GM19240 (cell line): ENCODE data around the gene ZC3H13.

Experiments
- DNase-seq: peaks from one replicate; pipeline ENCODE4 v3.0.0; 2011; ENCODE audit warnings: low spot score; ENCODE audit not compliant: insufficient read length

Gene ZC3H13, protein sequence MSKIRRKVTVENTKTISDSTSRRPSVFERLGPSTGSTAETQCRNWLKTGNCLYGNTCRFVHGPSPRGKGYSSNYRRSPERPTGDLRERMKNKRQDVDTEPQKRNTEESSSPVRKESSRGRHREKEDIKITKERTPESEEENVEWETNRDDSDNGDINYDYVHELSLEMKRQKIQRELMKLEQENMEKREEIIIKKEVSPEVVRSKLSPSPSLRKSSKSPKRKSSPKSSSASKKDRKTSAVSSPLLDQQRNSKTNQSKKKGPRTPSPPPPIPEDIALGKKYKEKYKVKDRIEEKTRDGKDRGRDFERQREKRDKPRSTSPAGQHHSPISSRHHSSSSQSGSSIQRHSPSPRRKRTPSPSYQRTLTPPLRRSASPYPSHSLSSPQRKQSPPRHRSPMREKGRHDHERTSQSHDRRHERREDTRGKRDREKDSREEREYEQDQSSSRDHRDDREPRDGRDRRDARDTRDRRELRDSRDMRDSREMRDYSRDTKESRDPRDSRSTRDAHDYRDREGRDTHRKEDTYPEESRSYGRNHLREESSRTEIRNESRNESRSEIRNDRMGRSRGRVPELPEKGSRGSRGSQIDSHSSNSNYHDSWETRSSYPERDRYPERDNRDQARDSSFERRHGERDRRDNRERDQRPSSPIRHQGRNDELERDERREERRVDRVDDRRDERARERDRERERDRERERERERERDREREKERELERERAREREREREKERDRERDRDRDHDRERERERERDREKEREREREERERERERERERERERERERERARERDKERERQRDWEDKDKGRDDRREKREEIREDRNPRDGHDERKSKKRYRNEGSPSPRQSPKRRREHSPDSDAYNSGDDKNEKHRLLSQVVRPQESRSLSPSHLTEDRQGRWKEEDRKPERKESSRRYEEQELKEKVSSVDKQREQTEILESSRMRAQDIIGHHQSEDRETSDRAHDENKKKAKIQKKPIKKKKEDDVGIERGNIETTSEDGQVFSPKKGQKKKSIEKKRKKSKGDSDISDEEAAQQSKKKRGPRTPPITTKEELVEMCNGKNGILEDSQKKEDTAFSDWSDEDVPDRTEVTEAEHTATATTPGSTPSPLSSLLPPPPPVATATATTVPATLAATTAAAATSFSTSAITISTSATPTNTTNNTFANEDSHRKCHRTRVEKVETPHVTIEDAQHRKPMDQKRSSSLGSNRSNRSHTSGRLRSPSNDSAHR (N-terminal part only)

DNA sequence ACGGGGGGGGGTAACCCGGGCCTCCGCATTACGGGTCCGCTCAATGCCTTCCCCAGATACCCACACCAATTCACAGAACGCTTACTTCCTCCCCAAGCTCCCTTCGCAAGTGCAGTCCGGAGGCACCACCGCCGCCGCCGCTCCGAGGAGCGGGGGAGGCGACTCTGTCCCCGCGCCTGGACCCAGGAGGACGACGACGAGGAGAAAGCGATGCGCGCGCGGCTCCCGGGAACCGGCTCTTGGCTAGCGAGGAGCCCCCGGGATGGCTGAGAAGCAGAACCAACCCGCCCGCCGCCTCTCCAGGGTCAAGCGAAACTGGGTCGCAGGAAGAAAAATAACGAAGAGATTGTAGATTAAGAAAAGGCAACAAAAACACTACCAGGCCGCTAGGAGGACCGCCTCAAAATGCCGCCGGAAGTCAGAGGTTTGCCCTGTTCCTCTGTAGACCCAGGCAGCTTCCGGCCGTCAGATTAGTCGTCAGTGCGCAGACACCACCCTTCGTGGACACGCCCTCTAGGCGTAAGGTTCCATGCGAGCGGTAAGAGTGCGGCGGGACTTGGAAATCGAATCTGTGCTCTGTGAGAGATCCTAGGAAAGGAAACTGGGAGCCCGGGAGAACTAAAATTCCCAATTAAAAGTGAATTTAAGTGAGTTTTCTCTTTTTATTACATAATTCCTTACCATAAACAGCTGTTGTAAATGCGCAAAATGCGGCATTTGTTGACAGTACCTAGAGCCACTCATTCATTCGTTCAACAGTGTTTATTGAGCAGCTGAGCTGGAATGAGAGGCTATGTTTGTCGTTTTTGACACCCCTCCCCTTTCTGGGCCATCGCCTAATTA is at the start of gene ZC3H13:
ZC3H13 (minus strand) TSS at position 428 of the 843 bp plus-strand sequence. CDS start 7,239 bp downstream, outside the sequence.
- peak; percentile 78 for DNase-seq

- no peak for DNase-seq
Observed at GRCh38 chr13:46102255-46102605, 49.7 kb upstream of the ZC3H13 start.

DNA sequence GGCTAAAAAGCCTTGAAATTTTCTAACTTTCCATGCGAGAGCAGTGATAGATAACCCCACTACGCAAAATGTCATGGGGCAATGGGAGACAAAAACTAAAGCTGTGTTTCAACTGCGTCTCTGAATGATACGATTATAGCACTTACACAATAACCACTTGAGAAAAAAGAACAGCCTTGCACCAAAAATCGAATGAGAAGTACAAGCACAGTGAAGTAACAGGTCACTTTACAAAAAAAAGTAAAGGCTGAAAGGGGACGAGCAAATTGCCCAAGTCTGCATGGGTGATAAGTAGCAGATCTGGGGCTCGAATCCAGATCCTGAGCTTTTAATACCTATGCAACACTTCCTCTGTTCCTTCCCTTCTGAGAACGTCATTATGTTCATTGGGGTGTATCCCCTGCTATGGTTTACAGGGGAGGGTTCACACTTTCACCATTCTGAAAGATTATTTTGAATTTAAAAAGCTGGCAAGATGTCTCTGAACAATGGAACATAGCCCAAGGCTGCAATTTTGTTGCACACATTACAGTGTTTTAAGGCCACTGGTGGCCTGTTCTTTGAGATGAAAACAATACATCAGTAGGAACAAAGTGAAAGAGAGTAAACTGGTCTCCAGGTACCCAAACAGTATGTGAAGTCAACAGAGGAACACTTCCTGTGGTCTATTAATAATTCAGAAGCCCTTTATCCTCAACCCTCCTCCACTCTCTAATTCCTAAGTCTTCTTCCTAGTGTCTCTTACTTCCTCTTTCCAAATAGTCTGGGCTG is 49.1 kb upstream of the ZC3H13 start:
- no peak for DNase-seq

DNA sequence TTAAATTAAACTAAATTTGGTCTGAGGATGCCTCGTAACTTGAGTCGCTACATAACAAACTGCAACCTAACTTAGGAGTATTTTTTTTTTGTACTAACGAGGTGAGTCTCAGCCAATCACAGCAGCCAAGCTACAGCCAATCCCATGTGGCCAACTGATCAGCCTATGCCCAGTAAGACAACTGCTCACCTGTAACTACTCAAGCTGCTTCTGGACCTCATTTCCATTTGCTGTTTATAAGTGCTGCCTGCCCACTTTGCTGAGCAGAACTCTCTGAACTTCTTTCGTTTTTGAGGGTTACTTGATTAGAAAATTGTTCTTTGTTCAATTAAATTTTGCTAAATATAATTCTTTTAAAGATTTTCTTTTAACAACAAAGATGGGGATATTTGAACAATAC is 48.5 kb upstream of the ZC3H13 start:
- DNase-seq, result no peak

GRCh38 chr13:46100191-46100815 is 47.8 kb upstream of the ZC3H13 start:
- DNase-seq, result no peak

DNA sequence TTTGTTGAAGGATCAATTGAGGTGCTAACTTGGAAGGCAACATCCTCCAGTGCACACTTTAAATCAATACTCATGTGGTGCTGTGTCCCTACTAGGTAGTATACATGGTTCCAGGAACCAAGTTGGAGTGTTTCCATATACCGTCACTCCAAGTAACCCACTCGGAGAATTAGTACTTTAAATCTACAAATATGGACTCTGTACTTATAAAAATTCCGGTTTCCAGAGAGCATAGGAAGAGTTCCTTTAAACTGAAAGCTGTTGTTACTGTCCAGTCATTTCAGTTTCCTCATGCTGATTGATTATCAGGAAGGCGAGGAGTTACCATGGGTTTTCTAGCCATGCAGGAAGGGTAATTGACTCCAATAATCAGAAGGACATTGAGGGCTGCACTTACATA is 45.1 kb upstream of the ZC3H13 start:
- DNase-seq, result no peak

DNA sequence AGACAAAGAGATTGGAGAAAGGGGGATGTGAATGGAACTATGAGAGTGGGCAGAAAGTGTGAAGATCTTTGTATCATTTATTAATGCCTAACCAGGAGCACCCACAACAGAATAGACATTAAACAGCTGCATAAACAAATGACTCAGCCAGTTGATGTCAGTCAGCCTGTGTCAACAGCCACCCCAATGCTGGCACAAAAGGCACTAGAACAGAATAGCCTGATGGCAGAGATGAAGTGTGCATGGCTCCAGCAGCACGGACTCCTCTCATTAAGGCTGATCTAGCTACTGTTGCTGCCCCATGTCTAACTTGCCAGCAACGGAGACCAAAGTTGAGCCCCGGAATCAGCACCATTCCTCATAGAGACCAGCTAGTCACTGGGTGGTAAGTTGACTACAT is 44.5 kb upstream of the ZC3H13 start:
- DNase-seq, result no peak

DNA sequence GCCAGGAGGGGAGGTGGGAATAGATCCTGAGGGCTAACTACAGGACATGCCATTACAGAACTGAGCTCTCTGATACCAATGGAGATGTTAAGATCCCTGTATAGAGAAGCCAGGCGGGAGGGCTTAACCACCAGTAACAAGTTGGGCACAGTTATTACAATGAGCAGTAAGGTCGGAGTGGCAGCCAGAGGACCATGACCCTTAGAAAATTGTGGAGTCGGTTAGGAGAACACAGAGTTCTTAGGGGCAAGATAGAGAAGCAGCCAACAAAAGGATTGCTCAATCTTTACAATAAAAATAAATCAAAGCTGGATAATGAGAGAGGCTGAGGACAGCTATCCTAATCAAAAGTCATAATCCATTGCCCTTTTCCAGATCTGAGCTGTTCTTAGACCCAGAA is 41.9 kb upstream of the ZC3H13 start:
- no peak for DNase-seq

- DNase-seq, result no peak
Observed at GRCh38 chr13:46088821-46089562, 36.4 kb upstream of the ZC3H13 start.

DNA sequence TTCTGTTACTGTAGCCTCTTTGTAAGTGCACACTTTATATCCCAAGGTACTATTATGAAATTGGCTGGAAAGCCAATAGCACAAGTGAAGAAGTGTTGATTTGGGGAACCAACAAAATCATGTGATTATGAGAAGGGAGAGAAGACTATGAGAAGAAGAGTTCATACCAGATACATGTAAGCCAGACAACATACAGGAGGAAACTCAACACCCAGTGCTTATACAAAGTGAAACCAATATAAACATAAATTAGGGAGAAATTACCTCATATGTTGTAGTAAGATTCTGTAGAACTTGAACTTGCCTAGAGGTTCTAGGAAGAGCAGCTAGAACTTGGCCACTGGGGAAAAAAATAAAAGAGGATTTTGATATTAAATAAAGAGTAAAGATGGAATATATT is 34.9 kb upstream of the ZC3H13 start:
- no peak for DNase-seq

- DNase-seq, result no peak
Observed at GRCh38 chr13:46086985-46087384, 34.4 kb upstream of the ZC3H13 start.

GRCh38 chr13:46086421-46086922 is 33.9 kb upstream of the ZC3H13 start:
- DNase-seq, result no peak

- DNase-seq, result no peak
Observed at GRCh38 chr13:46085737-46086136, 33.2 kb upstream of the ZC3H13 start.

DNA sequence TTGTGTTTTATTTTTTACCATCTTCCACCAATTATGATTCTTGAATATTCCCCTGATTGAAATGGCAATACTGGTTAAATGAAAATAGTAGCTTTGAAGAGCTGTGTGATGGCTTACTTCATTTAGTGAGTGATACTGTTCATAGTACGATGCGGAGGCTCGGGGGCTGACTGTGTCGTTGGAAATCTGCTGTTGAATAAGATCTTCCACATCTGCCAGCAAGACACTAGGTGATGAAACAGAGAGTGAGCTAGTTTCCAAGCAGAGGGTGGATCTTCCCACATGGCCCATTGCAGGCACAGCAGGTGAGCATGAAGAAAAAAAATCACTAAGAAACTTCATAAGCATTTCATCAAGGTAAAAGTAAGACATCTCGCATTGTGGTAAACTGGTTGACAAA is 29.8 kb upstream of the ZC3H13 start:
- no peak for DNase-seq

DNA sequence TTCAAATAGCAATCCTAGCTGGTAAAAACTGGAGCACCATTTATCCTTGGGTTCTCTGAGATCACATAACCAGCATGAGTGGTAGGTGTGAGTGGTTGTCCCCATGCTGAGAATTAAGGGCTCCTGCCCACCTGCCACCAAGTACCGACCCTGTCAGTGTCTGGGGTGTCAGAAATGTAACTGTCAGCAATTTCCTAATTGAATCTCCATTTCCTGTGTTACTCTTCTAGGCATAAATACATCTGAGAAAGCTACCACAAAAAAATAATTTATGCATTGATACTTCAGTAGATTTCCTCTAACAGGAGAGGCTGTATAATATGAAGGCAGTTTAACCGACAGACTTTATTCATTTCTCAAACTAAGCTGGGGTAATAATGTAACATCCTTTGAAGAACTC is 27.2 kb upstream of the ZC3H13 start:
- DNase-seq, result no peak

GRCh38 chr13:46077265-46077664 is 24.7 kb upstream of the ZC3H13 start:
- DNase-seq, result no peak

DNA sequence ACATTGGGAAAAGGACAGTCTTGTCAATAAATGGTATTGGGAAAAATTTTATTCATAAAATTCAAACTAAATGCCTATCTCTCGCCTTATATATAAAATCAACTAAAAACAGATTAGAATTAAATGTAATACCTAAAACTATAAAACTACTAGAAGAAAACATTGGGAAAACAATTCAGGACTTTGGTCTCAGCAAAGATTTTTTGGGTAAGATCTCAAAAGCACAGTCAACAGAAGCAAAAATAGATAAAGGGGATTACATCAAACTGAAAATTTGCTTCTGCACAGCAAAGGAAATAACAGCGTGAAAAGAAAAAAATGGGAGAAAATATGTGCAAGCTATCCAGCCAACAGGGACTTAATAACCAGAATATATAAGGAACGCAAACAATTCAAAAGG is 24.3 kb upstream of the ZC3H13 start:
- no peak for DNase-seq

DNA sequence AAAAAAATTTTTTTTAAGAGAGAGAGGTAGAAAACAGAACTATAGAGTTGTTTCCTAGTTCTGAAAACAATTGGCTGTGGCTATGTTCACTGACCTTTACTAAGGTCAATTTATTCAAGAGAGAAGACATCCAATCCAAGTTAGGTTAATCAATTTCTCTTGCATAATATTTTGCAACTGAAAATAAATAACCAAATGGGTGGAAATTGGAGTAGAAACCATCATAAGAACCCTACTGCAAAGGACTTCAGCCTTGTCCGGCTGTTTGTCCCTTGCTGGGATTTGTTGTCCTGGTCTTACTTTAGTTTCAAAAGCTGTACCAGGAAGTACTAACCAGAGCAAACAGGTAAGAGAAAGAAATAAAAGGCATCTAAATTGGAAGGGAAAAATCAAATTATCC is 23.3 kb upstream of the ZC3H13 start:
- DNase-seq, result no peak
